ENCODE measurements around the gene OR11G2. TPM values are rescaled to one million over a fixed set of nuclear protein-coding genes. Genes with fewer than 3 reads are reported as not detected.
A peak's percentile ranks its signal among the peaks of the same experiment; 100 is the strongest.
"Not testable (repeated sequence)": the region's sequence is repeated elsewhere in the genome, so short reads cannot be mapped to it uniquely, and the experiment has no call there.

OR11G2 gene
- not detected in 2 replicates for total RNA-seq

GRCh38 chr14:20190596-20190995 lies at the start of gene OR11G2:
Gene OR11G2 (plus strand): TSS chr14:20190896. CDS start chr14:20197438, 6,542 bp downstream.
- DNase-seq (ENCODE audit: low read depth): no peak

- no peak for DNase-seq (ENCODE audit: low read depth)
Measured at GRCh38 chr14:20143911-20144310, 46.8 kb upstream of the OR11G2 start.

- no peak for DNase-seq (ENCODE audit: low read depth)
Measured at GRCh38 chr14:20144820-20145219, 45.9 kb upstream of the OR11G2 start.

- no peak for DNase-seq (ENCODE audit: low read depth)
Measured at GRCh38 chr14:20164462-20164861, 26.2 kb upstream of the OR11G2 start.

- DNase-seq (ENCODE audit: low read depth): no peak
Measured at GRCh38 chr14:20167091-20167490, 23.6 kb upstream of the OR11G2 start.

- peak; percentile 9 for DNase-seq (ENCODE audit: low read depth)
Measured at GRCh38 chr14:20169852-20170251, 20.8 kb upstream of the OR11G2 start.

- DNase-seq (ENCODE audit: low read depth): not testable (repeated sequence)
Measured at GRCh38 chr14:20174205-20174604, 16.5 kb upstream of the OR11G2 start.

- DNase-seq (ENCODE audit: low read depth): no peak
Measured at GRCh38 chr14:20176330-20176729, 14.4 kb upstream of the OR11G2 start.

- DNase-seq (ENCODE audit: low read depth): no peak
Measured at GRCh38 chr14:20177433-20177974, 13.2 kb upstream of the OR11G2 start.

- no peak for DNase-seq (ENCODE audit: low read depth)
Measured at GRCh38 chr14:20179218-20179617, 11.5 kb upstream of the OR11G2 start.

- no peak for DNase-seq (ENCODE audit: low read depth)
Measured at GRCh38 chr14:20179880-20180279, 10.8 kb upstream of the OR11G2 start.

- DNase-seq (ENCODE audit: low read depth): no peak
Measured at GRCh38 chr14:20180486-20180885, 10.2 kb upstream of the OR11G2 start.

GRCh38 chr14:20184181-20184580 lies 6.5 kb upstream of the OR11G2 start:
- no peak for DNase-seq (ENCODE audit: low read depth)

GRCh38 chr14:20191396-20191795 lies 700 bp downstream of the OR11G2 start:
- no peak for DNase-seq (ENCODE audit: low read depth)

- no peak for DNase-seq (ENCODE audit: low read depth)
Measured at GRCh38 chr14:20194101-20194500, 3.4 kb downstream of the OR11G2 start.

- not testable (repeated sequence) for DNase-seq (ENCODE audit: low read depth)
Measured at GRCh38 chr14:20195170-20195569, 4.5 kb downstream of the OR11G2 start.

GRCh38 chr14:20195911-20196310 lies 5.2 kb downstream of the OR11G2 start:
- no peak for DNase-seq (ENCODE audit: low read depth)

GRCh38 chr14:20197459-20197858 lies 6.8 kb downstream of the OR11G2 start:
- no peak for DNase-seq (ENCODE audit: low read depth)

GRCh38 chr14:20198991-20199390 lies 8.3 kb downstream of the OR11G2 start:
- no peak for DNase-seq (ENCODE audit: low read depth)

GRCh38 chr14:20204721-20205120 lies 14.0 kb downstream of the OR11G2 start:
- DNase-seq (ENCODE audit: low read depth): no peak

- no peak for DNase-seq (ENCODE audit: low read depth)
Measured at GRCh38 chr14:20209595-20209994, 18.9 kb downstream of the OR11G2 start.

GRCh38 chr14:20212406-20212805 lies 21.7 kb downstream of the OR11G2 start:
- DNase-seq (ENCODE audit: low read depth): not testable (repeated sequence)

GRCh38 chr14:20215196-20215595 lies 24.5 kb downstream of the OR11G2 start:
- DNase-seq (ENCODE audit: low read depth): no peak

- no peak for DNase-seq (ENCODE audit: low read depth)
Measured at GRCh38 chr14:20219033-20219432, 28.3 kb downstream of the OR11G2 start.
